Measurements from ENCODE around the gene ZNF579. TPM values are rescaled to one million over a fixed set of nuclear protein-coding genes. Genes with fewer than 3 reads are reported as not detected.

ZNF579 gene
- polyA plus RNA-seq, 2 of the 4 experiments (the other 2 are of a cell fraction): 6.5 to 16.2 TPM

GRCh38 chr19:55602104-55603001, 21.7 kb upstream of the ZNF579 start:
- Histone ChIP-seq H3K4me2 (no peak overlapping the region), H3K4me1 (peaks cover 29% of the 10 kb centered on the region), H3K9me3 (no peaks in the 10 kb centered on the region), H3K4me3 (no peak overlapping the region), H3K27ac (peak overlapping the region in 1 of 2 experiments; percentile 96; a peak in 3 of 6 replicates)
- 97% methylated on average over 60 of the region's 60 CpGs for WGBS (ENCODE audit: missing lambda C conversion rate)
- FAIRE-seq (no peak), ATAC-seq (no peak), DNase-seq (ENCODE audit: low read depth in 1 of 2, low spot score in 1 of 2) (no peak)
- ChIA-PET POLR2A (no interaction called here), CTCF (interaction anchor here (0.7 to 16.7 kb wide), 5 partner anchors 14 to 135 kb away, joined by 3 to 348 read pairs (median 3); no protein-coding TSS in a partner anchor)
- no peak for TF ChIP-seq HDAC2 (IDR thresholded peaks at IDR 0.05)
- no peak for TF ChIP-seq EP300 (IDR thresholded peaks at IDR 0.05)
- TF ChIP-seq, protein P1, sequence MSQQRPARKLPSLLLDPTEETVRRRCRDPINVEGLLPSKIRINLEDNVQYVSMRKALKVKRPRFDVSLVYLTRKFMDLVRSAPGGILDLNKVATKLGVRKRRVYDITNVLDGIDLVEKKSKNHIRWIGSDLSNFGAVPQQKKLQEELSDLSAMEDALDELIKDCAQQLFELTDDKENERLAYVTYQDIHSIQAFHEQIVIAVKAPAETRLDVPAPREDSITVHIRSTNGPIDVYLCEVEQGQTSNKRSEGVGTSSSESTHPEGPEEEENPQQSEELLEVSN (IDR thresholded peaks at IDR 0.05; ENCODE audit: borderline replicate concordance, low read depth): no peak
- TF ChIP-seq ZNF302 (CRISPR knock-in tag; IDR thresholded peaks at IDR 0.05): no peak
- TF ChIP-seq TP53 (CRISPR knock-in tag; IDR thresholded peaks at IDR 0.05): no peak
- TF ChIP-seq, protein P2, sequence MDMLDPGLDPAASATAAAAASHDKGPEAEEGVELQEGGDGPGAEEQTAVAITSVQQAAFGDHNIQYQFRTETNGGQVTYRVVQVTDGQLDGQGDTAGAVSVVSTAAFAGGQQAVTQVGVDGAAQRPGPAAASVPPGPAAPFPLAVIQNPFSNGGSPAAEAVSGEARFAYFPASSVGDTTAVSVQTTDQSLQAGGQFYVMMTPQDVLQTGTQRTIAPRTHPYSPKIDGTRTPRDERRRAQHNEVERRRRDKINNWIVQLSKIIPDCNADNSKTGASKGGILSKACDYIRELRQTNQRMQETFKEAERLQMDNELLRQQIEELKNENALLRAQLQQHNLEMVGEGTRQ (IDR thresholded peaks at IDR 0.05): no peak
- no peak for TF ChIP-seq FOSL2 (IDR thresholded peaks at IDR 0.05)
- TF ChIP-seq FOSL2 (CRISPR knock-in tag; IDR thresholded peaks at IDR 0.05): no peak
- TF ChIP-seq CBX8 (IDR thresholded peaks at IDR 0.05): no peak
- no peak for TF ChIP-seq JUN (IDR thresholded peaks at IDR 0.05)
- TF ChIP-seq POLR2AphosphoS2 (conservative IDR thresholded peaks at IDR 0.05; ENCODE audit: low read length): no peak
- TF ChIP-seq SMC3 (IDR thresholded peaks at IDR 0.05): no peak
- TF ChIP-seq ELK1 (IDR thresholded peaks at IDR 0.05; ENCODE audit: low read depth, low read length): no peak
- TF ChIP-seq PHF8 (IDR thresholded peaks at IDR 0.05; ENCODE audit: borderline replicate concordance, low read depth): no peak
- TF ChIP-seq, protein P3, sequence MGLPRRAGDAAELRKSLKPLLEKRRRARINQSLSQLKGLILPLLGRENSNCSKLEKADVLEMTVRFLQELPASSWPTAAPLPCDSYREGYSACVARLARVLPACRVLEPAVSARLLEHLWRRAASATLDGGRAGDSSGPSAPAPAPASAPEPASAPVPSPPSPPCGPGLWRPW (IDR thresholded peaks at IDR 0.05): no peak
- no peak for TF ChIP-seq KDM5A (IDR thresholded peaks at IDR 0.05)
- TF ChIP-seq MAZ (IDR thresholded peaks at IDR 0.05; ENCODE audit: borderline replicate concordance, low read depth, low read length): no peak
- TF ChIP-seq HEYL (CRISPR knock-in tag; IDR thresholded peaks at IDR 0.05): no peak
- no peak for TF ChIP-seq TFCP2L1 (CRISPR knock-in tag; IDR thresholded peaks at IDR 0.05)

- no peak for DNase-seq (ENCODE audit: low read depth in 1 of 2, low spot score in 1 of 2)
- FAIRE-seq: no peak
- TF ChIP-seq BHLHE40 (IDR thresholded peaks at IDR 0.05; ENCODE audit: low read depth, low read length) (no peak), KDM1A (IDR thresholded peaks at IDR 0.05; ENCODE audit: low read depth) (peak; percentile 76; the same call in 1 of the 2 replicates), HDAC2 (IDR thresholded peaks at IDR 0.05) (0 out of 2 replicates have a peak, but pooled peaks have one; percentile 69)
- Histone ChIP-seq H3K4me1 (peaks cover 20% of the 10 kb centered on the region), H3K27ac (peak overlapping the region; percentile 95 to 96), H3K4me2 (peak overlapping the region; percentile 81), H3K4me3 (peak overlapping the region; percentile 69), H3K9me3 (no peaks in the 10 kb centered on the region)
- POLR2A ChIA-PET: interaction anchor here (1.5 to 2.7 kb wide), 2 partner anchors 53 to 97 kb away, joined by 7 to 44 read pairs; no protein-coding TSS in a partner anchor
- ATAC-seq: no peak
- 84% methylated on average over 4 of the region's 4 CpGs for WGBS (ENCODE audit: missing lambda C conversion rate)
- CTCF ChIA-PET: interaction anchor here (1.1 to 16.7 kb wide), 4 partner anchors 17 to 134 kb away, joined by 3 to 348 read pairs (median 6); no protein-coding TSS in a partner anchor
Measured at GRCh38 chr19:55601084-55601483, 20.4 kb upstream of the ZNF579 start.

Data from A549 (cell line).